Neural progenitor cell (in vitro differentiated cells): ENCODE measurements around the gene TGM2.

Source experiments
- EZH2phosphoT487 ChIP-seq: fragments of 200-600 bp; sonication (generic); IDR thresholded peaks from 2 replicates; pipeline ENCODE4 v1.6.1; 2017; ENCODE audit warnings: antibody characterized with exemption
- TF ChIP-seq, protein P1 (sequence below): fragments of 200-600 bp; sonication (generic); IDR thresholded peaks from 2 replicates; pipeline ENCODE4 v1.5.1; 2017; ENCODE audit warnings: antibody characterized with exemption, mild to moderate bottlenecking

DNA sequence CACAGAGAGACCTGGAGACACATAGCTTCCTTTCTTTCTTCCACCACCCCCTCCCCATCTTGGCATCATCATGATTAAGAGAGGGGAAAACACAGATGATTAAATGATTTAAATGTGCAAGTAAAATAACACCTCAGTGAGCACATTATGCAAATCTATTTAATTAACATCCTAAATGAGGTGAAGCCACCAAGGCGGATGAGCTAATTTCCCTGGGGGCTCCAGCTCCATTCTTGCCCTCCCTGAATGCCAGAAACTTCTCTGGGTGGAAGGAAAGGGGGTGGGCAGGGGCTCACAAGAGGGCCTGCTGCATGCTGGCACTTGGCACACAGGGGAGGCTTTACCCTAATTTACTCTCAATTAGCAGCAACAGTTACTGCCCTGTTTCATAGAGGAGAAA, 32.5 kb upstream of the TGM2 start:
- TF ChIP-seq, protein P1, sequence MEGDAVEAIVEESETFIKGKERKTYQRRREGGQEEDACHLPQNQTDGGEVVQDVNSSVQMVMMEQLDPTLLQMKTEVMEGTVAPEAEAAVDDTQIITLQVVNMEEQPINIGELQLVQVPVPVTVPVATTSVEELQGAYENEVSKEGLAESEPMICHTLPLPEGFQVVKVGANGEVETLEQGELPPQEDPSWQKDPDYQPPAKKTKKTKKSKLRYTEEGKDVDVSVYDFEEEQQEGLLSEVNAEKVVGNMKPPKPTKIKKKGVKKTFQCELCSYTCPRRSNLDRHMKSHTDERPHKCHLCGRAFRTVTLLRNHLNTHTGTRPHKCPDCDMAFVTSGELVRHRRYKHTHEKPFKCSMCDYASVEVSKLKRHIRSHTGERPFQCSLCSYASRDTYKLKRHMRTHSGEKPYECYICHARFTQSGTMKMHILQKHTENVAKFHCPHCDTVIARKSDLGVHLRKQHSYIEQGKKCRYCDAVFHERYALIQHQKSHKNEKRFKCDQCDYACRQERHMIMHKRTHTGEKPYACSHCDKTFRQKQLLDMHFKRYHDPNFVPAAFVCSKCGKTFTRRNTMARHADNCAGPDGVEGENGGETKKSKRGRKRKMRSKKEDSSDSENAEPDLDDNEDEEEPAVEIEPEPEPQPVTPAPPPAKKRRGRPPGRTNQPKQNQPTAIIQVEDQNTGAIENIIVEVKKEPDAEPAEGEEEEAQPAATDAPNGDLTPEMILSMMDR = no peak
- TF ChIP-seq EZH2phosphoT487 = no peak
